Measurements from ENCODE around the gene GAS2L1. TPM values are rescaled to one million over a fixed set of nuclear protein-coding genes. Genes with fewer than 3 reads are reported as not detected.

GAS2L1 gene
- total and polyA plus RNA-seq, 2 donors from 2014 or later = 24.2 to 27.2 TPM

DNA sequence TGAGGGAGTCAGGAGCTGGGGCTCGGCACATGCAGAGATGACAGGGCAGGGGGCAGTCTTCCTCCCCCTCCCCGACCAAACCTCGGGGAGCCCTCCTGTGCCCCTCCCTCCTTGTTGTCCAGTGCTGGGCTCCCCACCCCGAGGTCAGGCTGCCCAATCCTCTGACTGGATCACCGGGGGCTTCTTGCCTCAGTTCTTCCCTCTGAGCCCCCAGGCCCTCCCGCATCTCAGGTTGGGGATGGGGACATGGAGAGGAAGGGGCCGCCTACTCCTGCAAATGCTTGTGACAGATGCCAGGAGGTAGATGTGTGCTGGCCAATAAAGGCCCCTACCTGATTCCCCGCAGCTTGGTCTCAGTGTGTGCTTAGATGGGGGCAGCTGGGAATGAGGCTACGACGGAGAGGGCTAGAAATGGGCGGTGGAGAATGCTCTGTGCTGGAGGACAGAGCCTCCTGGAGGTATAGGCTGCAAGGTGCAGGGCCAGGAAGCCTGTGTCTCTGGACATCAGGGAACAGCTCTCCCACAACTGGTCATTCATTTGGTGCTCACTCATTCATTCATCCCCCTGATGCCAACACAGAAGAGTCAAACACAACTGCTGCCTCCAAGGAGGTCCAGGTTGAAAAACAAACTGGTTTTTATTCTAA lies 47.1 kb upstream of the GAS2L1 start:
- H3K4me1 ChIP-seq (ENCODE audit: control insufficient read depth in 2 of 3, insufficient read depth in 2 of 3, low read depth in 1 of 3, low read length in 3 of 3) = no peaks in the 10 kb centered on the region
- no peak for FAIRE-seq
- no peak overlapping the region for H3K27ac ChIP-seq (ENCODE audit: low read depth in 2 of 2, low read length in 2 of 2)
- no peak overlapping the region for H3K9ac ChIP-seq (ENCODE audit: low read length in 3 of 3)
- H3K9me3 ChIP-seq (ENCODE audit: control insufficient read depth in 2 of 3, insufficient read depth in 1 of 3, low read length in 3 of 3) = no peaks in the 10 kb centered on the region
- peak in 1 of 5 donors; percentile 33 for DNase-seq
- intact Hi-C loops (cut with DNase I) = no loop called here
- peaks cover 0 to 3% (median 2%) of the 10 kb centered on the region in 3 donors for H3K36me3 ChIP-seq (ENCODE audit: control insufficient read depth in 2 of 3, insufficient read depth in 3 of 3, low read length in 3 of 3)
- H3K27me3 ChIP-seq (ENCODE audit: control insufficient read depth, insufficient read depth, low read length) = no peaks in the 10 kb centered on the region
- no peak overlapping the region for H3K4me3 ChIP-seq (ENCODE audit: low read length in 3 of 3)
- TF ChIP-seq, protein P1, sequence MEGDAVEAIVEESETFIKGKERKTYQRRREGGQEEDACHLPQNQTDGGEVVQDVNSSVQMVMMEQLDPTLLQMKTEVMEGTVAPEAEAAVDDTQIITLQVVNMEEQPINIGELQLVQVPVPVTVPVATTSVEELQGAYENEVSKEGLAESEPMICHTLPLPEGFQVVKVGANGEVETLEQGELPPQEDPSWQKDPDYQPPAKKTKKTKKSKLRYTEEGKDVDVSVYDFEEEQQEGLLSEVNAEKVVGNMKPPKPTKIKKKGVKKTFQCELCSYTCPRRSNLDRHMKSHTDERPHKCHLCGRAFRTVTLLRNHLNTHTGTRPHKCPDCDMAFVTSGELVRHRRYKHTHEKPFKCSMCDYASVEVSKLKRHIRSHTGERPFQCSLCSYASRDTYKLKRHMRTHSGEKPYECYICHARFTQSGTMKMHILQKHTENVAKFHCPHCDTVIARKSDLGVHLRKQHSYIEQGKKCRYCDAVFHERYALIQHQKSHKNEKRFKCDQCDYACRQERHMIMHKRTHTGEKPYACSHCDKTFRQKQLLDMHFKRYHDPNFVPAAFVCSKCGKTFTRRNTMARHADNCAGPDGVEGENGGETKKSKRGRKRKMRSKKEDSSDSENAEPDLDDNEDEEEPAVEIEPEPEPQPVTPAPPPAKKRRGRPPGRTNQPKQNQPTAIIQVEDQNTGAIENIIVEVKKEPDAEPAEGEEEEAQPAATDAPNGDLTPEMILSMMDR (IDR thresholded peaks at IDR 0.05; ENCODE audit: borderline replicate concordance, extremely low read depth, insufficient read depth) = no peak

GRCh38 chr22:29260031-29260560 lies 46.4 kb upstream of the GAS2L1 start:
- Histone ChIP-seq H3K9ac (ENCODE audit: low read length in 3 of 3) (no peak overlapping the region), H3K36me3 (ENCODE audit: control insufficient read depth in 2 of 3, insufficient read depth in 3 of 3, low read length in 3 of 3) (peaks cover 0 to 6% (median 3%) of the 10 kb centered on the region in 3 donors), H3K4me3 (ENCODE audit: low read length in 3 of 3) (no peak overlapping the region), H3K4me1 (ENCODE audit: control insufficient read depth in 2 of 3, insufficient read depth in 2 of 3, low read depth in 1 of 3, low read length in 3 of 3) (no peaks in the 10 kb centered on the region), H3K27ac (ENCODE audit: low read depth in 2 of 2, low read length in 2 of 2) (no peak overlapping the region), H3K9me3 (ENCODE audit: control insufficient read depth in 2 of 3, insufficient read depth in 1 of 3, low read length in 3 of 3) (no peaks in the 10 kb centered on the region), H3K27me3 (ENCODE audit: control insufficient read depth, insufficient read depth, low read length) (no peaks in the 10 kb centered on the region)
- DNase-seq (peak in 1 of 5 donors; percentile 43), FAIRE-seq (no peak)
- intact Hi-C loops (cut with DNase I) = no loop called here
- TF ChIP-seq, protein P1 (IDR thresholded peaks at IDR 0.05; ENCODE audit: borderline replicate concordance, extremely low read depth, insufficient read depth) = no peak

GRCh38 chr22:29260601-29261315 lies 45.7 kb upstream of the GAS2L1 start:
- no peaks in the 10 kb centered on the region for H3K9me3 ChIP-seq (ENCODE audit: control insufficient read depth in 2 of 3, insufficient read depth in 1 of 3, low read length in 3 of 3)
- peaks cover 0 to under 1% (median 0%) of the 10 kb centered on the region in 3 donors for H3K4me1 ChIP-seq (ENCODE audit: control insufficient read depth in 2 of 3, insufficient read depth in 2 of 3, low read depth in 1 of 3, low read length in 3 of 3)
- intact Hi-C loops (cut with DNase I) = no loop called here
- TF ChIP-seq, protein P1 (IDR thresholded peaks at IDR 0.05; ENCODE audit: borderline replicate concordance, extremely low read depth, insufficient read depth) = no peak
- H3K36me3 ChIP-seq (ENCODE audit: control insufficient read depth in 2 of 3, insufficient read depth in 3 of 3, low read length in 3 of 3) = peaks cover 0 to 9% (median 3%) of the 10 kb centered on the region in 3 donors
- H3K9ac ChIP-seq (ENCODE audit: low read length in 3 of 3) = no peak overlapping the region
- H3K27me3 ChIP-seq (ENCODE audit: control insufficient read depth, insufficient read depth, low read length) = no peaks in the 10 kb centered on the region
- H3K4me3 ChIP-seq (ENCODE audit: low read length in 3 of 3) = no peak overlapping the region
- no peak overlapping the region for H3K27ac ChIP-seq (ENCODE audit: low read depth in 2 of 2, low read length in 2 of 2)
- DNase-seq = no peak
- FAIRE-seq = no peak

All from kidney (tissue), 14 donors.